GM12864 (cell line): Measurements from ENCODE around the gene CDKN2B.

ENCODE experiments used
- DNase-seq: peaks from one replicate; pipeline ENCODE4 v3.0.0-alpha.2; 2011; ENCODE audit warnings: low read depth
- H3K4me3 ChIP-seq: 2 replicates; pipeline ENCODE4 v1.5.1; 2011; ENCODE audit warnings: mild to moderate bottlenecking, low read depth, low read length, control low read depth
- CTCF ChIP-seq: IDR thresholded peaks from 2 replicates; pipeline ENCODE4 v1.5.1; 2011; ENCODE audit warnings: low read depth, mild to moderate bottlenecking, moderate library complexity, low read length, control low read depth, inconsistent platforms; ENCODE audit errors: missing control alignments

Gene CDKN2B

GRCh38 chr9:22005021-22005701, 3.9 kb downstream of the CDKN2B start:
- peak; percentile 5 for TF ChIP-seq CTCF
- H3K4me3 ChIP-seq = no peak overlapping the region
- DNase-seq = no peak

GRCh38 chr9:22002038-22002437, 7.1 kb downstream of the CDKN2B start:
- no peak overlapping the region for H3K4me3 ChIP-seq
- no peak for DNase-seq
- no peak for TF ChIP-seq CTCF

GRCh38 chr9:21998026-21998425, 11.1 kb downstream of the CDKN2B start:
- H3K4me3 ChIP-seq = no peak overlapping the region

GRCh38 chr9:21997480-21997879, 11.6 kb downstream of the CDKN2B start:
- no peak for TF ChIP-seq CTCF
- H3K4me3 ChIP-seq = no peak overlapping the region
- DNase-seq = no peak

More at GRCh38 chr9:21998026-21998425, 11.1 kb downstream of the CDKN2B start:
- no peak for DNase-seq
- TF ChIP-seq CTCF = no peak

- DNase-seq = no peak
- no peak overlapping the region for H3K4me3 ChIP-seq
- TF ChIP-seq CTCF = no peak
These were observed 12.2 kb downstream of the CDKN2B start for GRCh38 chr9:21996858-21997257.

GRCh38 chr9:21996438-21996837, 12.7 kb downstream of the CDKN2B start:
- no peak for TF ChIP-seq CTCF
- no peak overlapping the region for H3K4me3 ChIP-seq
- no peak for DNase-seq

- DNase-seq = no peak
- peak overlapping the region; percentile 65 for H3K4me3 ChIP-seq
- TF ChIP-seq CTCF = peak; percentile 23
These were observed 13.3 kb downstream of the CDKN2B start for GRCh38 chr9:21995666-21996398.
